Liver (tissue), 9 donors: Measurements from ENCODE around the gene RIMS3. TPM values are rescaled to one million over a fixed set of nuclear protein-coding genes. Genes with fewer than 3 reads are reported as not detected.
A peak's percentile ranks its signal among the peaks of the same experiment; 100 is the strongest.

ENCODE experiments used
- DNase-seq: peaks from one replicate; pipeline ENCODE4 v3.0.0-alpha.2; 2017; ENCODE audit warnings: low spot score
- H3K27ac ChIP-seq, 2 donors: one replicate each; pipeline ENCODE4 v1.7.0; 2013; ENCODE audit warnings: inconsistent platforms in 2 of 2, low read length in 2 of 2, control low read depth in 1 of 2, low read depth in 1 of 2, mild to moderate bottlenecking in 1 of 2
- H3K27me3 ChIP-seq, 4 donors: one replicate each; pipeline versions ENCODE4 v1.6.1 to v1.7.0; 2013; ENCODE audit warnings: low read length in 3 of 4, inconsistent platforms in 1 of 4, mild to moderate bottlenecking in 1 of 4, moderate library complexity in 1 of 4; ENCODE audit not compliant: control insufficient read depth in 4 of 4, insufficient read depth in 4 of 4
- H3K36me3 ChIP-seq, 4 donors: one replicate each; pipeline versions ENCODE4 v1.6.1 to v1.7.0; 2013; ENCODE audit warnings: low read length in 3 of 4, mild to moderate bottlenecking in 3 of 4, low read depth in 1 of 4, moderate library complexity in 1 of 4; ENCODE audit not compliant: control insufficient read depth in 4 of 4, insufficient read depth in 3 of 4
- H3K4me1 ChIP-seq, 4 donors: one replicate each; pipeline versions ENCODE4 v1.6.1 to v1.7.0; 2013; ENCODE audit warnings: low read length in 3 of 4, mild to moderate bottlenecking in 3 of 4, moderate library complexity in 1 of 4; ENCODE audit not compliant: control insufficient read depth in 4 of 4, insufficient read depth in 4 of 4
- H3K4me3 ChIP-seq, 3 donors: one replicate each; pipeline versions ENCODE4 v1.6.1 to v1.7.0; 2013; ENCODE audit warnings: low read length in 3 of 3, control low read depth in 1 of 3, low read depth in 1 of 3, mild to moderate bottlenecking in 1 of 3
- H3K9ac ChIP-seq, 2 donors: one replicate each; pipeline ENCODE4 v1.7.0; 2013; ENCODE audit warnings: low read length in 2 of 2, mild to moderate bottlenecking in 2 of 2, moderate library complexity in 2 of 2, control low read depth in 1 of 2, low read depth in 1 of 2
- H3K9me3 ChIP-seq, 4 donors: one replicate each; pipeline versions ENCODE4 v1.6.1 to v1.7.0; 2013; ENCODE audit warnings: low read length in 3 of 4; ENCODE audit not compliant: control insufficient read depth in 4 of 4
- ATF3 ChIP-seq: IDR thresholded peaks from 2 replicates; pipeline ENCODE4 v1.6.1; 2016; ENCODE audit warnings: antibody characterized with exemption
- CTCF ChIP-seq: fragments of 150-350 bp; IDR thresholded peaks from 2 replicates; pipeline ENCODE4 v1.5.1; 2017; ENCODE audit warnings: improper control_type of control experiment, low read depth, low read length; ENCODE audit not compliant: missing input control
- FOXA2 ChIP-seq: IDR thresholded peaks from 2 replicates; pipeline ENCODE4 v1.6.1; 2016; ENCODE audit warnings: antibody characterized with exemption
- GABPA ChIP-seq, 2 donors: IDR thresholded peaks in 1 of 2; conservative IDR thresholded peaks in 1 of 2; 2 replicates each; pipeline ENCODE4 v1.6.1; 2016; ENCODE audit warnings: antibody characterized with exemption in 2 of 2, mild to moderate bottlenecking in 1 of 2, moderate library complexity in 1 of 2
- HNF4A ChIP-seq, 2 donors: conservative IDR thresholded peaks; 2 replicates each; pipeline ENCODE4 v1.6.1; 2016; ENCODE audit warnings: antibody characterized with exemption in 2 of 2, mild to moderate bottlenecking in 2 of 2
- HNF4G ChIP-seq: IDR thresholded peaks from 2 replicates; pipeline ENCODE4 v1.6.1; 2016; ENCODE audit warnings: antibody characterized with exemption
- JUND ChIP-seq, 2 donors: IDR thresholded peaks; 2 replicates each; pipeline ENCODE4 v1.6.1; 2016; ENCODE audit warnings: antibody characterized with exemption in 2 of 2
- MAX ChIP-seq: IDR thresholded peaks from 2 replicates; pipeline ENCODE4 v1.6.1; 2016; ENCODE audit warnings: antibody characterized with exemption
- NR2F2 ChIP-seq: IDR thresholded peaks from 2 replicates; pipeline ENCODE4 v1.6.1; 2016; ENCODE audit warnings: antibody characterized with exemption
- RAD21 ChIP-seq, 2 donors: IDR thresholded peaks; 2 replicates each; pipeline ENCODE4 v1.6.1; 2016; ENCODE audit warnings: antibody characterized with exemption in 2 of 2, mild to moderate bottlenecking in 2 of 2
- REST ChIP-seq: IDR thresholded peaks from 2 replicates; pipeline ENCODE4 v1.6.1; 2016; ENCODE audit warnings: antibody characterized with exemption, mild to moderate bottlenecking
- RXRA ChIP-seq, 2 donors: IDR thresholded peaks; 2 replicates each; pipeline ENCODE4 v1.6.1; 2017 to 2018; ENCODE audit warnings: antibody characterized with exemption in 2 of 2, mild to moderate bottlenecking in 1 of 2
- SP1 ChIP-seq: IDR thresholded peaks from 2 replicates; pipeline ENCODE4 v1.6.1; 2018; ENCODE audit warnings: antibody characterized with exemption, mild to moderate bottlenecking
- TAF1 ChIP-seq: conservative IDR thresholded peaks from 2 replicates; pipeline ENCODE4 v1.6.1; 2016; ENCODE audit warnings: antibody characterized with exemption, mild to moderate bottlenecking
- YY1 ChIP-seq: IDR thresholded peaks from 2 replicates; pipeline ENCODE4 v1.6.1; 2016; ENCODE audit warnings: antibody characterized with exemption, mild to moderate bottlenecking
- WGBS: extraction: QIAGEN DNeasy Blood & Tissue Kit; methylation state at CpG from one replicate; pipeline ENCODE4 v1.1.7; 2013; 5-methylcytosine and 5-hydroxymethylcytosine counted together
- polyA plus RNA-seq, 2 donors: library from polyadenylated mRNA; stranded (reverse) in 1 of 2; unstranded in 1 of 2; fragments of 200-250 nt in 1 of 2; fragments of >200 nt in 1 of 2; fragmentation: Nextera tagmentation in 1 of 2; extraction: Ambion mirVana in 1 of 2; gene quantifications; one replicate each; pipeline versions ENCODE4 v1.2.1 to v1.2.3, GENCODE V29; 2013 to 2015
- total RNA-seq, 2 donors: library from RNA; depleted of rRNA; stranded (reverse); fragments of >200 nt; gene quantifications; one replicate each; pipeline ENCODE4 v1.2.3, GENCODE V29; 2014
- donor health status: healthy.
- donor health status: healthy.
- donor health status: healthy.
- donor health status: healthy.
- donor health status: healthy.

RIMS3 gene
- total and polyA plus RNA-seq, 4 donors = 0.22 to 2.2 (median 0.77) TPM

- 95% methylated on average over 10 of the region's 10 CpGs for WGBS
- Histone ChIP-seq H3K9ac (no peak overlapping the region), H3K4me1 (peaks cover 0 to 7% (median 3%) of the 10 kb centered on the region in 4 donors), H3K9me3 (no peaks in the 10 kb centered on the region), H3K27me3 (no peaks in the 10 kb centered on the region), H3K4me3 (no peak overlapping the region), H3K27ac (no peak overlapping the region), H3K36me3 (no peaks in the 10 kb centered on the region)
- DNase-seq = no peak
- TF ChIP-seq GABPA (IDR thresholded peaks at IDR 0.05 in 1 of 2, conservative IDR thresholded peaks at IDR 0.05 in 1 of 2) (no peak), NR2F2 (no peak)
Measured at GRCh38 chr1:40626383-40626770, 39.1 kb downstream of the RIMS3 start.

GRCh38 chr1:40625476-40626382 is 39.8 kb downstream of the RIMS3 start:
- no peak overlapping the region for H3K9ac ChIP-seq
- WGBS = 77% methylated on average over 18 of the region's 18 CpGs
- no peaks in the 10 kb centered on the region for H3K9me3 ChIP-seq
- DNase-seq = no peak
- H3K36me3 ChIP-seq = no peaks in the 10 kb centered on the region
- TF ChIP-seq GABPA (IDR thresholded peaks at IDR 0.05 in 1 of 2, conservative IDR thresholded peaks at IDR 0.05 in 1 of 2) (no peak), HNF4A (conservative IDR thresholded peaks at IDR 0.05) (no peak), CTCF (no peak), MAX (no peak), JUND (IDR thresholded peaks at IDR 0.05) (no peak), TAF1 (no peak), FOXA2 (no peak), SP1 (no peak), YY1 (no peak), RXRA (IDR thresholded peaks at IDR 0.05) (no peak), ATF3 (no peak), RAD21 (IDR thresholded peaks at IDR 0.05) (no peak), HNF4G (no peak)
- peaks cover 0 to 7% (median 3%) of the 10 kb centered on the region in 4 donors for H3K4me1 ChIP-seq
- H3K27ac ChIP-seq = no peak overlapping the region
- no peak overlapping the region for H3K4me3 ChIP-seq
- no peaks in the 10 kb centered on the region for H3K27me3 ChIP-seq

GRCh38 chr1:40625076-40625475 is 40.4 kb downstream of the RIMS3 start:
- 48% methylated on average over 4 of the region's 4 CpGs for WGBS
- no peak for DNase-seq
- Histone ChIP-seq H3K4me3 (no peak overlapping the region), H3K36me3 (no peaks in the 10 kb centered on the region), H3K27me3 (no peaks in the 10 kb centered on the region), H3K4me1 (peaks cover 0 to 7% (median 3%) of the 10 kb centered on the region in 4 donors), H3K27ac (no peak overlapping the region), H3K9ac (no peak overlapping the region), H3K9me3 (no peaks in the 10 kb centered on the region)
- TF ChIP-seq REST (no peak), RAD21 (IDR thresholded peaks at IDR 0.05) (peak; percentile 76 to 81), CTCF (peak; percentile 50), TAF1 (no peak)
